K562 (cell line): ENCODE results near the gene COL4A2.

Experiments used
- CTCF ChIP-seq, 3 experiments: IDR thresholded peaks in 2 of 3; conservative IDR thresholded peaks in 1 of 3; 2 replicates each; pipeline ENCODE4 v1.5.1; 2011 to 2012; ENCODE audit warnings: low read length in 3 of 3, mild to moderate bottlenecking in 3 of 3, control low read depth in 2 of 3, improper control_type of control experiment in 1 of 3, inconsistent platforms in 1 of 3, low read depth in 1 of 3, mixed read lengths in 1 of 3, moderate library complexity in 1 of 3; ENCODE audit not compliant: insufficient read depth in 2 of 3
- FOXJ2 ChIP-seq: fragments of 200-800 bp; sonication (Bioruptor generic); IDR thresholded peaks from 2 replicates; pipeline ENCODE4 v1.6.1; 2016; ENCODE audit warnings: missing genetic modification characterization, missing compliant biosample characterization
- HNRNPK ChIP-seq: fragments of 200-400 bp; formaldehyde crosslinking; IDR thresholded peaks from one replicate; pipeline ENCODE4 v1.6.1; 2018; ENCODE audit warnings: mild to moderate bottlenecking, low read depth, low read length; ENCODE audit not compliant: poor library complexity, severe bottlenecking
- MAFK ChIP-seq: IDR thresholded peaks from 2 replicates; pipeline ENCODE4 v1.6.1; 2011; ENCODE audit warnings: low read length, improper control_type of control experiment
- POLR2AphosphoS5 ChIP-seq: IDR thresholded peaks from 2 replicates; pipeline ENCODE4 v1.6.1; 2011; ENCODE audit warnings: mild to moderate bottlenecking, low read depth, low read length, moderate library complexity; ENCODE audit not compliant: control insufficient read depth, insufficient read depth
- POU5F1 ChIP-seq: fragments of 150-350 bp; IDR thresholded peaks from 2 replicates; pipeline ENCODE4 v1.6.1; 2014; ENCODE audit warnings: borderline replicate concordance, low read length, low read depth, mild to moderate bottlenecking; ENCODE audit not compliant: partially characterized antibody
- RB1 ChIP-seq: fragments of 450-650 bp; IDR thresholded peaks from 2 replicates; pipeline ENCODE4 v1.6.1; 2017; ENCODE audit warnings: low read depth, mild to moderate bottlenecking
- RBM17 ChIP-seq: fragments of 200-400 bp; formaldehyde crosslinking; IDR thresholded peaks from 2 replicates; pipeline ENCODE4 v1.6.1; 2017; ENCODE audit warnings: low read depth, mild to moderate bottlenecking, low read length, borderline replicate concordance
- TCF3 ChIP-seq: sonication (generic); formaldehyde crosslinking; IDR thresholded peaks from 2 replicates; pipeline ENCODE4 v1.4.0; 2020; ENCODE audit warnings: mild to moderate bottlenecking, missing genetic modification reagents
- TCF7 ChIP-seq: sonication (generic); IDR thresholded peaks from 2 replicates; pipeline ENCODE4 v1.6.1; 2016; ENCODE audit warnings: antibody characterized with exemption, borderline replicate concordance
- ZKSCAN1 ChIP-seq: fragments of 150-350 bp; IDR thresholded peaks from 2 replicates; pipeline ENCODE4 v1.6.1; 2016; ENCODE audit warnings: low read depth, low read length
- ZNF121 ChIP-seq: sonication (generic); formaldehyde crosslinking; conservative IDR thresholded peaks from 2 replicates; pipeline ENCODE4 v1.8.0; 2022; ENCODE audit warnings: missing genetic modification reagents
- TF ChIP-seq, protein P1 (sequence below): sonication (generic); formaldehyde crosslinking; IDR thresholded peaks from 2 replicates; pipeline ENCODE4 v1.8.0; 2022; ENCODE audit warnings: mild to moderate bottlenecking, missing genetic modification reagents

DNA sequence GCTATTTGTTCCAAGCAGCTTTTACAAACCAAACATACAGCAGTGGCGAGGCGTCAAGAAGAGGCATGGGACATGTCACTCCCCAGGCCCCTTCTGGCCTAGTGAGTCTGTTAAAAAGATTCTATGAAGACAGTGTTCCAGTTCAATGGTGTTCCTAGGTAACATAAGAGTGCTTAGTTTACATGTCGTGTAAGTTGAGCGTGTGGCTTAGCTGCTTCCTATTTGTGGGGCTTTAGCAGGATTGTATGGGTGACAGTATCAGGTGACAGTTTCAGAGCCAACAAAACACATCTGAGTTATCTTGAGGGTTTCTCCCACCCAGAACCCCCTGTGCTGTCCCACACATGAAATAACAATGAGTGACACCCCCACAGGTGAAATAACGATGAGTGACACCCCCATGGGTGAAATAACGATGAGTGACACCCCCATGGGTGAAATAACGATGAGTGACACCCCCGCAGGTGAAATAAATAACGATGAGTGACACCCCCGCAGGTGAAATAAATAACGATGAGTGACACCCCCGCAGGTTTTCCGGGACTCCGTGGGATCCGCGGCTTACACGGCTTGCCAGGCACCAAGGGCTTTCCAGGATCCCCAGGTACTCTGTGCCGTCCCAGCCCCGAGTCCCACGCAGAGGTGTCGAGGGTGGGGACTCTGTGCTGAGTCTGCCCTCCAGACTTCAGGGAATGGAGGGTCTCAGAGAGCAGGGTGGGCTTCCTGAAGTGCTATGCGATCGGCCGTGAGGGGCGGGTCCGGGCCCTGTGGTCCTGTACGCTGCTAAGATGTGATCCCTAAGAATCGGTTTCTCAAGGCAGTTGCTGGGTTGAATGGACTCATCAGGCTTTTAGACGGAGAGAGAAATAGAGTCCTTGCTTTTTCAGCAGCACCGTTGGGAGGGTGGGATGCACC is 185.9 kb downstream of the COL4A2 start:
- no peak for TF ChIP-seq RBM17
- no peak for TF ChIP-seq HNRNPK
- TF ChIP-seq ZKSCAN1, result no peak
- no peak for TF ChIP-seq CTCF (IDR thresholded peaks at IDR 0.05 in 2 of 3, conservative IDR thresholded peaks at IDR 0.05 in 1 of 3; ENCODE audit: insufficient read depth in 2 of 3, low read depth in 1 of 3, low read length in 3 of 3)
- no peak for TF ChIP-seq TCF7
- no peak for TF ChIP-seq POU5F1
- TF ChIP-seq ZNF121 (CRISPR knock-in tag), result no peak
- no peak for TF ChIP-seq TCF3 (CRISPR knock-in tag)
- TF ChIP-seq, protein P1, sequence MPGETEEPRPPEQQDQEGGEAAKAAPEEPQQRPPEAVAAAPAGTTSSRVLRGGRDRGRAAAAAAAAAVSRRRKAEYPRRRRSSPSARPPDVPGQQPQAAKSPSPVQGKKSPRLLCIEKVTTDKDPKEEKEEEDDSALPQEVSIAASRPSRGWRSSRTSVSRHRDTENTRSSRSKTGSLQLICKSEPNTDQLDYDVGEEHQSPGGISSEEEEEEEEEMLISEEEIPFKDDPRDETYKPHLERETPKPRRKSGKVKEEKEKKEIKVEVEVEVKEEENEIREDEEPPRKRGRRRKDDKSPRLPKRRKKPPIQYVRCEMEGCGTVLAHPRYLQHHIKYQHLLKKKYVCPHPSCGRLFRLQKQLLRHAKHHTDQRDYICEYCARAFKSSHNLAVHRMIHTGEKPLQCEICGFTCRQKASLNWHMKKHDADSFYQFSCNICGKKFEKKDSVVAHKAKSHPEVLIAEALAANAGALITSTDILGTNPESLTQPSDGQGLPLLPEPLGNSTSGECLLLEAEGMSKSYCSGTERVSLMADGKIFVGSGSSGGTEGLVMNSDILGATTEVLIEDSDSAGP (CRISPR knock-in tag), result no peak
- TF ChIP-seq MAFK, result no peak
- TF ChIP-seq POLR2AphosphoS5, result no peak
- no peak for TF ChIP-seq FOXJ2
- TF ChIP-seq RB1, result no peak
